GM18505 (cell line): ENCODE results near the gene KRT12.
"Not testable (repeated sequence)": the region's sequence is repeated elsewhere in the genome, so short reads cannot be mapped to it uniquely, and the experiment has no call there.

Experiments used
- ATAC-seq: cut with Tn5 transposase; IDR thresholded peaks from one replicate; pipeline ENCODE4 v1.9.1; 2021; ENCODE audit not compliant: unreplicated experiment
- POLR2A ChIP-seq: IDR thresholded peaks from 4 replicates; pipeline ENCODE4 v1.6.1; 2011; ENCODE audit warnings: borderline replicate concordance; ENCODE audit not compliant: insufficient read depth, insufficient read length; ENCODE audit errors: extremely low read depth

The KRT12 gene

DNA sequence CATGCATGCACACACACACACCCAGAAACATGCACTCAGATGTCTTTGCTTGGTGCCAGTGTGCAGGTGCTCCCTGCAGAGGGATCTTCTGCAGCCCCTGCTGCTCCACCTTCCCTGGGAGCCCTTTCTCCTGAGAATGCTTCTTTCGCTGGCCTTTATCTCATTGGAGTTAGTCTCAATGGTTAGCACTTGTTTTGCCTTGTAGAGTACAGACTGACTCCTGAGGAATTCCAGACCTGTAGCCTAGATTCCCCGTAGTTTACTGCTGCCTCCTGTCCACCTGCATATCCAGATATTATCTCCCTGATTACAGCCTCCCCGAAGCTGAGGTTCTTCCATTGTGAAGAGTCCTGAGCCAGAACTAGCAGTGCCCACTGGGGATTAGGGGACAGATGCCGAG lies 3.1 kb upstream of the KRT12 start:
- ATAC-seq: no peak
- TF ChIP-seq POLR2A: no peak

DNA sequence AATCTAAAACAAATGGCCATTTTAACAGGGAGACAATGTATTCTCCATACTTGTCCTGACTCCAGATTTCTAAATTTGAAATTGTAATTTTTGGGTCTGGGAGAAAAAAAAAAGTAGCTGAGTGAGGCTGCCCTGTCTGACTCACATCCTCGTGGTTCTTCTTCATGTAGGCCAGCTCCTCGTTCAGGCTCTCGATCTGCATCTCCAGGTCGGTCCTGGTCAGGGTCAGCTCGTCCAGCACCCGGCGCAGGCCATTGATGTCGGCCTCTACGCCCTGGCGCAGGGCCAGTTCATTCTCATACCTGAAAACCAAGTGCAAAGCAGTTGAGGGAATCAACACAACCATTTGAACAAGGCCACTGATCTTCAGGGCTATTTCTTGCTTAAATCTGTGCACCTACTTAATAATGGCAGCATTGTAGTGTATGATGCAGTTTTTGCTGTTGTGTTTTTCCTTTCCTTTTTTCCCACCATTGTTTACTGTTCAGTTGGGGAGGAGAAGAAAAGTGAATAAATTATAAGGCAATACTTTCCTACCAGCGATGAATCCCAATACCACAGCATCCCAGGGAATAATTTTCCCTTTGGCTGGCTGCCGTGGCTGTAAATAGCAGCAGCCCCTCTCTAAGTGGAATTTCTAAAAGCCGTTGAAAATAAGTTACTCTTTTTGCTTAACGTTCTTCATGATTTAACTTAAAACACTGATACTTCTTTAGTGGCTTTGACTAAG lies 2.2 kb downstream of the KRT12 start:
- ATAC-seq: no peak
- no peak for TF ChIP-seq POLR2A

DNA sequence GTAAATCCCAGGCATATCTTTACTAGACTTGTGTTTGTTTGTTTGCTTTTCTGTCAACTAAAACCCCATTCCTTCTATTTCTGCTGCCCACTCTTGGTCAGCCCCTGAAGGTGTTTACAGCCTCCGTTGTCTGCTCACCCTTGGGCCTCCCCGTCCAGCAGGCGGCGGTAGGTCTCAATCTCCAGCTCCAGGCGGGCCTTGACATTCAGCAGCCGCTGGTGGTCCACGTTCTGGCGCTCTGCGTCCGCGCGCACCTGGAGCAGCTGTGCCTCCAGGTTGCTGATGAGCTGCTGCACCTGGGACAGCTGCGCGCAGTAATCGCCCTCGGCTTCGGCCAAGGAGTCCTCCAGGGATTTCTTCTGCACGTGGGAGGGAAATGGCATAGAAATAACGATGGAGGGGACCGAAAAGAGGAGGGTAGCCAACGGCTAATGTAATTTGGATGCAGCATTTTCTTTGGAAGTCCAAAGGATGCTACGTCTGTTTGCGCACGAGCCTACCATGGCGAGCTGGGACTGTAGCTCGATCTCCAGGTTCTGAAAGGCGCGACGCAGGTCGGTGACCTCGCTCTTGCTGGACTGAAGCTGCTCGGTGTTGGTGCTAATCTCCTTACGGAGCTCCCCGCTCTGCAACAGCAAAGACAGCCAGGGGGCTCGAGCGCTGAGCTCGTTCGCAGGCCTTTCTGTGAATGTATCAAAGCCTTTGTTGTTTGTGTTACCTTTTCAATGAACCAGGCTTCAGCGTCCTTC lies 3.9 kb downstream of the KRT12 start:
- no peak for TF ChIP-seq POLR2A
- ATAC-seq: no peak

DNA sequence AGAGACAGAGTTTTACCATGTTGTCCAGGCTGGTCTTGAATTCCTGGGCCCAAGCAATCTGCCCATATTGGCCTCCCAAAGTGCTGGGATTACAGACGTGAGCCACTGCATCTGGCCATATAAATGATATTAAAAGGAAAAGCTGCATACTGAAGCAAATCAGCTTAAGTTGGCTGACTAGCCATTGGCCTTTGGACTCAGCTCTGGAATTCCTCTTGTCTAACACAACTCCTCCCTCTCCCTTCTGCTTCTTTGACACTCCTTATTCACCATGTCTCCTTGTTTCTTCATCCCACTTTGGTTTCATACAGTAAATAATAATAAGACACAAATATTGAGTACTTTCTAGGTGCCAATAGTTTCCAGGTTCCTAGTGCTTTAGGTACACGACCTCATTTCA lies 7.5 kb downstream of the KRT12 start:
- ATAC-seq: no peak
- TF ChIP-seq POLR2A: no peak

DNA sequence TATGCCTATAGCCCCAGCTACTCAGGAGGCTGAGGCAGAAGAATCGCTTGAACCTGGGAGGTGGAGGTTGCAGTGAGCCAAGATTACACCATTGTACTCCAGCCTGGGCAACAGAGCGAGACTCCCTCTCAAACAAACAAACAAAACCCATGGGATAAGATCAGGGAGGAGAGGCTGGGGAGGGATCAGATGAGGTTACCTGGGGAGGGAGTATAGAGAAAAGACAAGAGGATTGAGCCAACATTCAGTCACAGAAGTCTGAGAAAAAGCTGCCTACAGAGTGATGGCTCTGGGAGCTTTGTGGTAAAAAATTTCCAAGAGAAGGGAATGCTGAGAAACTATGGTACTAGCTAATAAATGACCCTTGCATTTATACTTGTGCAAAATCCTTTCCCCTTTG lies 8.4 kb downstream of the KRT12 start:
- not testable (repeated sequence) for ATAC-seq

DNA sequence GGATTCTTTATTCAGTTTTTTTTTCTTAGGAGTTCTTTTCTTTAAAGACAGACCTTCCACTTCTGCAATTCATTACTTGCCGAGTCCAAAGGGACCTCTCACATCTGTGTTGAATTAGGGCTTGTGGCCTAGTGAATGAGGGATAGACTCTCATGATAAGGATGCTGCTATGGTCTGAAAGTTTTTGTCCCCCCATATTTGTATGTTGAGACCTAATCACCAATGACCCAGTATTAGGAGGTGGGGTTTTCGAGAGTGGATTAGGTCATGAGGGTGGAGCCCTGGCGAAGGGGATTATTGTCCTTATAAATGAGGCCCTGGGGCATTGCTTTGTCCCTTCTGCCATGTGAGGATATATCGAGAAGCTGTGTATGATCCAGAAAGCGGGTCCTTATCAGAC lies 9.5 kb downstream of the KRT12 start:
- ATAC-seq: no peak
- TF ChIP-seq POLR2A: no peak

- ATAC-seq: no peak
- TF ChIP-seq POLR2A: no peak
These were observed 12.7 kb downstream of the KRT12 start for GRCh38 chr17:40854175-40854814.

- no peak for ATAC-seq
- no peak for TF ChIP-seq POLR2A
These were observed 14.7 kb downstream of the KRT12 start for GRCh38 chr17:40852364-40852763.

DNA sequence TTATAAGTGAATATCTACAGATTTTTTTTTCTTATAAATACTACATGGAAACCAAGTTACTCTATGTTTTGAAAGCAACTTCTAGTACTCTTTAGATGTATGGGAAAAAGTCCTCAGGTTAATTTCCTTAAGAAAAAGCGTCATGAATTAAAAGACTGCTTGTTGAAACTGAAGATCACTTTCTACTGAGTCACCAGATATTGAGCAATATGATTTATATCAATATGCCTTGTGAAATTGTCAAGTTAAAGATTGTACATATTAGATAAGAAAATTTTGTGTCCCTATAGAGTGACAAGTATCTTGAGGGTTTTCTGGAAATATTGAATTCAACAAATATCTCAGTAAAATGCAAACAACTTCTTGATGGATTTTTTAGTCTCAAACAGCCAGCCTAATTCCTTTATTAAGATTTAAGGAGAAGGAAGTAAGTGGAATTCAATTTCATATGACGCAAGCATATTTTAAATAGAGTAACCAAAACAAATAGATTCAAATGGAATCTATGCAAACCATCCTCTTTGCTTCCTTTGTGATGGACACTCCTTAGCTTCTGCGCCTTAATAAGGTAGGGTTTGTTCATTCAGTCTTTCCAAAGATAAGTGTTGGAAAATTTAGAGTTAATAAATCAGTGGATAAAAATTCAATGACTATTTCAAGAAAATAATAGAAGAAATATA lies 16.6 kb downstream of the KRT12 start:
- no peak for TF ChIP-seq POLR2A

DNA sequence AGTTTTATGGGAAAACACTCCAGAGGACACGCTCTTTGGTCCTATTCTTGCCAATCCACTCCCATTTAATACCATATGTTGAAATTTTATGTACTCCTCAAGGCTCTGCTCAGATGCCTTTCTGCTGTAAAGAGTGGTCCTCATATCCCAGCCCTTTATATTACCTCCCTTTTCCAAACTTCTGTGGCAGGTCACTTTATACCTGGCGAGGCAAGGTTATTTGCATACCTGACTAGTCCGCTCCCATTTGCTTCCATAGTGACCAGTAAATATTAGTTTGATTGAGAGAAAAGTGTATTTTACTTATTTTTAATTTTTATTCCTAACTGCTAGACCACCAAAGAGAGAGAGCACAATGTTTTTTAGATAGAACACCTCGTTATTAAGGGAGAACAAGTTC lies 17.3 kb downstream of the KRT12 start:
- ATAC-seq: no peak
- TF ChIP-seq POLR2A: no peak

More for the DNA sequence above, 16.6 kb downstream of the KRT12 start:
- ATAC-seq: no peak

DNA sequence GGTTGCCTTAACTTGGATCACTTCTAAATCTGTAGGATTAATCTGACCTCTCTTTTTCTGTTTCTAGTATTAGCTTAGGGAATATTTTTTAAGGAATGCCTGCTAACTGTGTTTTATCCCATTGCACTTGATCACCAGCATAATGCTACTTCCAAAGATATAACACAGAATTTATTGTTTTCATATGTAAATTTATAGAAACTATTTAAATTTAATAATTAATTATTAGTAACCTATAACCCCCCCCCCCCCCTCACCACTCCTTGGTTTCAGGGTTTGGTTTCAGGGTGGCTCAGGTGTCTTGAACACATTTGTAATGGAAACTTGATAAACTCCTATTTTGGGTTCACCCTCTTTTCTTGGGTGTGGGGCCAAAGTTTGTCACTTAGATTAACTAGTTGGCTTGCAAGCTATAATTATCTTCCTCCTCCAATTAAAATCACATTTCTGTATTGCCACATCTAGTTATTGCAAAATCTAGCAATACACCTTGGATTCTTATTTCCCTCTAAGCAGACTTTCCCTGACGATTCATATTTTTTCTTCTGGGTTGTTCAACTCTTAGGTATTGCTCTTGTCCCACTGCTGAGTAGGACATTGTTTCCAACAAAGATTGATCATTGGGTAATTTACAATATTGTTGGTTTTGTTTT lies 18.3 kb downstream of the KRT12 start:
- no peak for TF ChIP-seq POLR2A
- no peak for ATAC-seq

GRCh38 chr17:40846515-40847144 lies 20.4 kb downstream of the KRT12 start:
- no peak for TF ChIP-seq POLR2A
- no peak for ATAC-seq
